BJ (cell line): ENCODE measurements around the gene WBP1. TPM values are rescaled to one million over a fixed set of nuclear protein-coding genes. Genes with fewer than 3 reads are reported as not detected.

Experiments used
- CTCF ChIA-PET: fragments of 350-600 bp; formaldehyde crosslinking; extraction: SDS; loops from one replicate; lab custom pipeline; 2021; ENCODE audit warnings: antibody characterized with exemption, inconsistent platforms; lab: Yijun Ruan, JAX
- POLR2A ChIA-PET: fragments of 300-600 bp; sonication (Branson Sonifier 250); formaldehyde crosslinking; extraction: SDS; loops from one replicate; lab custom pipeline; 2021; ENCODE audit warnings: antibody characterized with exemption; lab: Charles Lee
- DNase-seq: peaks from one replicate; pipeline ENCODE4 v3.0.0-alpha.2; 2011; ENCODE audit warnings: low read depth
- H3K27me3 ChIP-seq: 2 replicates; pipeline ENCODE4 v1.6.0; 2011; ENCODE audit warnings: low read length; ENCODE audit not compliant: control insufficient read depth, insufficient read depth
- H3K36me3 ChIP-seq: 2 replicates; pipeline ENCODE4 v1.5.1; 2011; ENCODE audit warnings: low read length; ENCODE audit not compliant: control insufficient read depth, insufficient read depth
- H3K4me3 ChIP-seq: 2 replicates; pipeline ENCODE4 v1.5.1; 2011; ENCODE audit warnings: low read depth, mild to moderate bottlenecking, control low read depth, low read length
- CTCF ChIP-seq: IDR thresholded peaks from 2 replicates; pipeline ENCODE4 v1.5.1; 2011; ENCODE audit warnings: low read depth, mild to moderate bottlenecking, control low read depth, inconsistent platforms, low read length, moderate library complexity; ENCODE audit not compliant: insufficient read depth
- polyA minus RNA-seq: library from RNA; depleted of rRNA, polyadenylated mRNA; stranded (reverse); fragments of >200 nt; gene quantifications from 2 replicates; pipeline ENCODE4 v1.2.3, GENCODE V29; 2011; rRNA and poly(A)+ RNA removed
- polyA plus RNA-seq: library from polyadenylated mRNA; depleted of rRNA; stranded (reverse); fragments of >200 nt; gene quantifications from 2 replicates; pipeline ENCODE4 v1.2.3, GENCODE V29; 2011; rRNA removed

The WBP1 gene
- polyA plus RNA-seq (55.7 and 92.0 TPM in 2 replicates), polyA minus RNA-seq (14.9 and 29.2 TPM in 2 replicates)

- POLR2A ChIA-PET = interaction anchor here (0.6 kb wide), 1 partner anchor 20 kb away, joined by 5 read pairs; no protein-coding TSS in a partner anchor
- peak; percentile 100 for DNase-seq
- no peak for TF ChIP-seq CTCF
- CTCF ChIA-PET = interaction anchor here (1.3 to 2.3 kb wide), 2 partner anchors 9 to 123 kb away, joined by 4 to 11 read pairs; no protein-coding TSS in a partner anchor
- H3K36me3 ChIP-seq = peaks cover 15% of the 10 kb centered on the region
- no peaks in the 10 kb centered on the region for H3K27me3 ChIP-seq
- peak within 1 kb of the TSS; percentile 86 for H3K4me3 ChIP-seq
Observed at GRCh38 chr2:74458132-74458937, at the start of gene WBP1. Gene WBP1, plus strand, starts transcription at chr2:74458438. Its CDS starts 165 bp downstream, at chr2:74458603.

GRCh38 chr2:74413001-74413698 is 45.1 kb upstream of the WBP1 start:
- DNase-seq = no peak
- H3K27me3 ChIP-seq = no peaks in the 10 kb centered on the region
- no peak overlapping the region for H3K4me3 ChIP-seq
- no peaks in the 10 kb centered on the region for H3K36me3 ChIP-seq
- POLR2A ChIA-PET = no interaction called here
- CTCF ChIA-PET = interaction anchor here (1.3 to 1.4 kb wide), 2 partner anchors 12 to 589 kb away, joined by 3 read pairs; no protein-coding TSS in a partner anchor
- no peak for TF ChIP-seq CTCF

GRCh38 chr2:74414441-74414840 is 43.8 kb upstream of the WBP1 start:
- peak overlapping the region; percentile 34 for H3K4me3 ChIP-seq
- no peak for DNase-seq
- H3K36me3 ChIP-seq = no peaks in the 10 kb centered on the region
- POLR2A ChIA-PET = interaction anchor here (0.6 kb wide), 1 partner anchor 13 kb away, joined by 5 read pairs; no protein-coding TSS in a partner anchor
- no peak for TF ChIP-seq CTCF
- CTCF ChIA-PET = interaction anchor here (1.3 to 2.2 kb wide), 3 partner anchors 14 to 590 kb away, joined by 3 to 10 read pairs (median 3); no protein-coding TSS in a partner anchor
- H3K27me3 ChIP-seq = no peaks in the 10 kb centered on the region

- H3K36me3 ChIP-seq = no peaks in the 10 kb centered on the region
- POLR2A ChIA-PET = no interaction called here
- no peak for DNase-seq
- no peaks in the 10 kb centered on the region for H3K27me3 ChIP-seq
- H3K4me3 ChIP-seq = peak overlapping the region; percentile 34
- CTCF ChIA-PET = interaction anchor here (1.1 to 2.2 kb wide), 3 partner anchors 14 to 171 kb away, joined by 3 to 10 read pairs (median 3); no protein-coding TSS in a partner anchor
- TF ChIP-seq CTCF = peak; percentile 38
Observed at GRCh38 chr2:74414881-74415761, 43.1 kb upstream of the WBP1 start.
